Measurements from ENCODE around the gene ASB5.
"Not testable (repeated sequence)": the region's sequence is repeated elsewhere in the genome, so short reads cannot be mapped to it uniquely, and the experiment has no call there.

- TF ChIP-seq CTCF, POLR2A (IDR thresholded peaks at IDR 0.05): not testable (repeated sequence)
These were observed 56.7 kb downstream of the ASB5 start for GRCh38 chr4:176212351-176212750.

Measured in adrenal gland (tissue), 5 donors.